GM21737 (cell line): ENCODE measurements around the gene RXFP1.
"Not testable (repeated sequence)": the region's sequence is repeated elsewhere in the genome, so short reads cannot be mapped to it uniquely, and the experiment has no call there.

Experiments
- ATAC-seq: cut with Tn5 transposase; IDR thresholded peaks from one replicate; pipeline ENCODE4 v1.9.1; 2021; ENCODE audit warnings: mild to moderate bottlenecking, moderate library complexity; ENCODE audit not compliant: unreplicated experiment

RXFP1 gene

DNA sequence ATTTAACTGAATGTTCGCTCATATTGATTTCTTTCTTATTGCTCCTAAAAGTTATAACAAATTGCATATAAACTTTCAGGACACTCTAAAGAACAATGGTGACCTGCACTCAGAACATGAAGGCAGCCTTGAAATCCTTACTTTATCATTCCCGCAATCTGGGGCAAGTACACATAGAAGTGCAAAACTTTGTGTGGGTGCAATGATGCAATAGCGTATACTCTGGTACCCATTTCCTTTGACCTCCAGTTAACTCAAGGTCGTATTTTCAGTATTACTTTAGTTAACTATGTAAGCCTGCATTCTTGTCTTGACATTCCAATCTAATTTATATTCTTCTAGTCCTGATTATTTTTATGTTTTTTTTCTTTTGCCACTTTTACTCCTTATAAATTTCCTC lies 85.3 kb downstream of the RXFP1 start:
- no peak for ATAC-seq

DNA sequence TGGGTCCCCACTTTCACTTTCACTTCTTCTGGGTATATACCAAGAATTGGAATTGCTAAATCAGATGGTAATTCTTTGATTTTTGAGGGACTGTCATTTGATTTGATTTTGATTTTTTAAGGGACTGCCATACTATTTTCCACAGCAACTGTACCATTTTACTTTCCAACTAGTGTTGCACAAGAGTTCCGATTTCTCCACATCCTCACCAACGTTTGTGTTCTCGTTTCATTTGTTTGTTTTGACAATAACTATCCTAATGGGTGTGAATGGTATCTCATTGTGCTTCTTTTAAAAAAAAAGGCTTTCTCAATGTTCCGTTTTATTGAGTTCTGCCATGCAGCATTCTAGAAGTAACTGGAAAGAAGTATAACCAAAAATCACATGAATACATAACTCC lies 87.4 kb downstream of the RXFP1 start:
- no peak for ATAC-seq

DNA sequence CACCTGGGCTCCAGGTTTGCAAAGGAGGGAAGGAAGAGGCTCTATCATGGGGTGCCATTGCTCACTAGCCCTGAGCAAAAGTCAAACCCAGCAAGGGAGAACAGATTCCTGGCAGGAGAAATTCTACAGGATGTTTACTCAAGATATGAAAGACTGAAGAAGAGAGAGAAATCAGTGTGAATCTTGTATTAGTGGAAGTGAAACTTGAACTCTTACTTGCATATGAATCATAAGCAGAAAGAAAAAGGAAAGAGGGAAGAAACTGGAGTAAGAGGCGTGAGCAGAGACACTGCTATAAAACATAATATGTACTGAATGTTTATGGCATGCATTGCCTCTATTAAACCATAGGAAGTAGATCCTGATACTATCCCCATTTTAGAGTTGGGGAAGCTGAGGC lies 89.1 kb downstream of the RXFP1 start:
- peak; percentile 80 for ATAC-seq

DNA sequence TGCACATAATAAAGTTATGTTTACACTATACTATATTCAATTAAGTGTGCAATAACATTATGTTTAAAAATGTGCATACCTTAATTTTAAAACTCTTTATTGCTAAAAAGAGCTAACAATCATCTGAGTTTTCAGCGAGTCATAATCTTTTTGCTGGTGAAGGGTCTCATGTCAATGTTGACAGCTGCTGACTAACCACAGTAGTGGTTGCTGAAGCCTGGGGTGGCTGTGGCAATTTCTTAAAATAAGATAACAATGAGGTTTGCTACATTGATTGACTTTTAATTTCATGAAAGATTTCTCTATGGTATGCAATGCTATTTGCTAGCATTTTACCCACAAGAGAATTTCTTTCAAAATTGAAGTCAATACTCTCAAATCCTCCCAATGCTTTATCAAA lies 91.4 kb downstream of the RXFP1 start:
- no peak for ATAC-seq

DNA sequence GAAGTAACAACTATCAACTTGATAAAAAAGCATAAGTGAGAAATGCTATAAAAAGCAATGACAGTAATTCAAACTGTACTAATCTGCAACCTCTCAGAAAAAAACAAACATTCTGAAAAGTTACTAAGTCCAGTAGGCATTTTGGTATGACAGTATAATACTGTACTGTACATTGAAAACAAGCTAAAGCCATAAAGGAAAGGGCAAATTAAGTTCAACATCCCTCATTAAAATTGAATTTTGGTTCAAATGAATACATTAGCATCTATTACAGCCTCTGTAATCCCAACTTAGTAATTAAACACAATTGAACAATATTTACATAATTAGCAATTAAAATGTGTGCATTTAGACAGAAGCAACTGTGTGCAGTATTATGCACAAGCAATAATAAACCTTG lies 96.3 kb downstream of the RXFP1 start:
- ATAC-seq = no peak

DNA sequence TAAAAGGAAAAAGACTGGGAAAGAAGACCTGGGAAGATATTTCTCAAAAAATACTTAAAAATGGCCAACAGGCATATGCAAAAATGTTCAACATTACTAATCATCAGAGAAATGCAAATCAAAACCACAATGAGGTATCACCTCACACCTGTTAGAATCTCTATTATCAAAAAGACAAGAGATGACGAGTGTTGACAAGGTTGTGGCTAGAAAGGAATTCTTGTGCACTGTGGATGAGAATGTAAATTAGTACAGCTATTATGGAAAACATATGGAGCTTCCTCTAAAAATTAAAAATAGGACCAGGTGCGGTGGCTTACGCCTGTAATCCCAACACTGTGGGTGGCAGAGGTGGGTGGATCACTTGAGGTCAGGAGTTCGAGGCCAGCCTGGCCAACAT lies 100.0 kb downstream of the RXFP1 start:
- no peak for ATAC-seq

DNA sequence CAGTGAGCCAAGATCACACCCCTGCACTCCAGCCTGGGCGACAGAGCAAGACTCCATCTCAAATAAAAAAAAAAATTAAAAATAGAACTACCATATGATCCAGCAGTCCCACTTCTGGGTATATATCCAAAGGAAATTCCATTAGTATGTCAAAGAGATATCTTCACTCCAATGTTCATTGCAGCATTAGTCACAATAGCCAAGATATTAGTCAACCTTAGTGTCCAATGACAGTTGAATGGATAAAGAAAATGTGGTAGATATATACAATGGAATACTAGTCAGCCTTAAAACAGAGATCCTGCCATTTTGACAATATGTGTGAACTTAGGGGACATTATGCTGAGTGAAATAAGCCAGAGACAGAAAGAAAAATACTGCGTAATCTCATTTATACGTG lies 100.6 kb downstream of the RXFP1 start:
- ATAC-seq = no peak

DNA sequence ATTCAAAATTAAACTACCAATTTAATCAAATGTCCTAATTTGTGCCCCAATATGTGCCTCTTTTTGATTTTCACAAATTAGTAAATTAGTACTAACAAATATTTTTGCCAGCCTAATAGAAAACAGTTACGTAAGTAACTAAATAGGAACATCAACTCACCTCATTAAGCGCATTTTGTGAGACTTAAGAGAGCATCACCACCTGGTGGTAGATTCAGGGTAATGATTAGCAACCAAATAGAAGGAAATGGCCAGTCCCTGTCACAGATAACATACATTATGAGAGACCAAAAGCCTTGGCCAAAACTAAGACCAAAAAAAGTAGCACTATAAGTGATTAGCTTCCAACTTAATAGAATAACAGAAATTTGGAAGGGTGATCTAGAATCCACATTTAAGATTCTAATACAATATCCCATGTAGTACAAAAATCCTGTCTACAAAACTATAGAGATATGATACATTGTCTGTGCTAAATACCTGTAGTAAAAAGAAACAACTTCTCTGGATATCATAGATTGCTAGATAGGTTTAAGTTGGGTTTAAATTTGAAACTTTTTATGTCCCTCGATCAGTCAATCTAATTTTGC lies 103.3 kb downstream of the RXFP1 start:
- peak; percentile 89 for ATAC-seq

DNA sequence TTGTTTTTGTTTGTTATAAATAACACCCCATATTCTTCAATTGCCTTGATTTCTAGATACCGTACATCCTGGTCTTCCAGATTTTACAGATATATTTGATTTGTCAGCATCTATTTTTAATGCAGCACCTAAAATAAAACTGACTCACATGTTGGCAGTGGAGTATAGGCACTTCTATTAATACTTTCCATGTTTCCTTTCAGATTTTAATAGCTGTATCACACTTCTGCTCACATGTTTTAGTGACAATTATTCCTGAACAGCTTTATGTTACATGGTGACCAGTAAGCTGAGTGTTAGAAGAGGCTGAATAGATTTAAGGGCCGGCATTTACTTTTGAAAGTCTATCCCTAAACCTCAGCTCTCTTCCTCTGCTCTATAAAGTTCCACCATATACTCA lies 103.9 kb downstream of the RXFP1 start:
- no peak for ATAC-seq

DNA sequence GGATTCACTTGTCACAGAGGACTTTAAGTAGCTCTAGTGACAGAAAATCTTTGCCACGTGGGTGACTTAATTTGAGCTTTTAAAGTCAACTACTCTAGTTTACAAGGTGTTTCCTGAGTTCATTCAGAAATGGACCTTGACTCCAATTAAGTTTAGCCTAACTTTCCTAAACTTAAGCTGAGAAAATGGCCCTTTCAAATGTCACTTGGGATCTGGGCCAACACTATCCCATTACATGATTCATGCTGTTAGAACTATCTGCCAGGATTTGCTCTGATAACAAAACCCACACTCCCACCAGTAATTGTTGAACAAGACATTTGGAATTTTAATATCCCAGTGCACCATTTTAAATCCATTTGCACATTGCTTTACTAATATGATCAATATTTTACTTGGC lies 109.2 kb downstream of the RXFP1 start:
- no peak for ATAC-seq

DNA sequence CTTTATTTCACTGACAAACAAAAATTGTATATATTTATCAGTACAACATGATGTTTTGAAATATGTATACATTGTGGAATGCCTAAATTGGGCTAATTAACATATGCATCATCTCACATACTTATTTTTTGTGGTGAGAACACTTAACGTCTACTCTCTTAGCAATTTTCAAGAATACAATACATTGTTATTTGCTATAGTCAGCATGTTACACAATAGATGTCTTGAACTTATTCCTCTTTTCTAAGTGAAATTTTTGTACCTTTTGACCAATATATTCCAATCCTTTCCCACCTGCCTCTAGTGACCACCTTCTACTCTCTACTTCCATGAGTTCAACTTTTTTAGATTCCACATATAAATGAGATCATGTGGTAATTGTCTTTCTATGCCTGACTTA lies 114.9 kb downstream of the RXFP1 start:
- ATAC-seq = no peak

DNA sequence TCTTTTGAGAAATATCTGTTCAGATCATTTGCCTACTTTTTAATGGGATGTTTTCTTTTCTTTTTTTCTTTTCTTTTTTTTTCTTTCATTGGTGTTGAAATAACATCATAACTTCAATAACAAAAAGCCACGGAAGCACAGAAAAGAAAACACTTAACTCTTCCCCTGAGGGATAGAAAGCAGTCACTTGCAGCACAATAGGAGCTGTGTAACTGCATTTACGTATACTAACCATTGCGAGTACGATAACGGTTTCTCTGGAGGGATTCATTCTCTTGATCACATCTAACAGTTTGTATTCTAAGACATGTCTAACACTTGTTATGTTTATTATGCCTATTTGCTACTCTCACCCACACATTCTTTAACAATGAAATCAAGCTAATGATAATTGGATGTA lies 122.7 kb downstream of the RXFP1 start:
- ATAC-seq = no peak

DNA sequence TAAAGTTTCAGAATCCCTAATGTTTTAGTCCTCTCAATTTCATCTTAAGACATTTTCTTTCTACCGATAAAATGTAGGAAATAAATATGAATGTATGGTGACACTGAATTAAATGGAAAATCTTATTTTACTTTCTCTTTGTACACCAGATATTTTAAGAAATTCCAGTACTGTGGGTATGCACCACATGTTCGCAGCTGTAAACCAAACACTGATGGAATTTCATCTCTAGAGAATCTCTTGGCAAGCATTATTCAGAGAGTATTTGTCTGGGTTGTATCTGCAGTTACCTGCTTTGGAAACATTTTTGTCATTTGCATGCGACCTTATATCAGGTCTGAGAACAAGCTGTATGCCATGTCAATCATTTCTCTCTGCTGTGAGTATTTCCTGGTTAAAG lies 123.1 kb downstream of the RXFP1 start:
- ATAC-seq = no peak

DNA sequence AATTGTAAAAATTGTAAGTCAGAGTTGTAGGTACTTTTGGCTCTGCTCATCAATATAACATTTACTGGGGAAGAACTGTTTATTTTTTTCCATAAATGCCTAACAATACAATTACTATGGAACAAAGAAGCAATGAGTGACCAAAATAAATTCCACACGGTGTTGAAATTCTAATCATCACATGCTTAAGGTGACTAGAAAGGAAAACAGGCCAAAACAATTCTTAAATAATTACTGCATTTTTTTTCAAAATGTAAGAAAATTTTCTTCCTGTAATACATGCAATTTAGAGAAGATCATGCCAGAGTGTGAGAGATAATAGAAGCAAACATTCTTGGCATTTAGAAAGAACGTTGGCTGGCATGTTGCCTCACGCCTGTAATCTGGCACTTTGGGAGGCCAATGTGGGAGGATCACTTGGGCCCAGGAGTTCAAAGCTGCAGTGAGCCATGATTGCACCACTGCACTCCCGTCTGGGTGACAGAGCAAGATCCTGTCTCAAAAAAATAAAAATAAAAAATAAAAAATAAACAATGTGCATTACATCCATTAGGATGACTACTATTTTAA lies 127.5 kb downstream of the RXFP1 start:
- no peak for ATAC-seq

DNA sequence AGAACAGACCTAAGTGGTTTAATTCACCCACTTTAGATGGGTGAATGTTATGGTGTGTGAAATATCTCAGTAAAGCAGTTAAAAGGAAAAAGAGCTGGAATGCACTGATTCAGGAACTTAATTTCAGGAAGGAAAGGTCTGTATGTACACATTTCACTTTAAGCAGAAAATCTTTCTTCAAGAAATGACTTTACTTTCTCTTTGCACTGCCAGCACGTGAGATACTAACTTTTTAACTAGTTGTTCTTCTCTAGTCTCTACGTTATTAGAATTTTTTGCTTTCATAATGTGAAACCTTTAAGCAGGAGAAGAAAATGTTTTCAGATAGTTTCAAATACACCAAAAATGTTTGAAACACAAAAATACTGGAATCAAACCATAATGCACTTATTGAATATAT lies 131.2 kb downstream of the RXFP1 start:
- ATAC-seq = no peak

DNA sequence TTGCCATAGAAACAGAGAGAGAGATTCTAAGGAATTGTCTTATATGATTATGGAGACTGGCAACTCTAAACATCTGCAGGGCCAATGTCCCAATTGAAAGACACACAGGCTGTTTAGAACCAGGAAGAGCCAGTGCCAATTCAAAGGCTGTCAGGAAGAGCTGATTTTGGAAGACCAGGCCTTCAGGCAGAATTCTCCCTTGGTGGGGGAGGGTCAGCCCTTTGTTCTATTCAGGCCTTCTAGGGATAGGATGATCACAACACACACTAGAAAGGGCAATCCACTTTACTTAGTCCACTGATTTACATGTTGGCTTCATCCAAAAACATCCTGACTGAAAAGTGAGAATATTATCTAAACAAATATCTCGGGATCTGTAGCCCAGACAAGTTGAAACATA lies 134.8 kb downstream of the RXFP1 start:
- ATAC-seq = no peak

DNA sequence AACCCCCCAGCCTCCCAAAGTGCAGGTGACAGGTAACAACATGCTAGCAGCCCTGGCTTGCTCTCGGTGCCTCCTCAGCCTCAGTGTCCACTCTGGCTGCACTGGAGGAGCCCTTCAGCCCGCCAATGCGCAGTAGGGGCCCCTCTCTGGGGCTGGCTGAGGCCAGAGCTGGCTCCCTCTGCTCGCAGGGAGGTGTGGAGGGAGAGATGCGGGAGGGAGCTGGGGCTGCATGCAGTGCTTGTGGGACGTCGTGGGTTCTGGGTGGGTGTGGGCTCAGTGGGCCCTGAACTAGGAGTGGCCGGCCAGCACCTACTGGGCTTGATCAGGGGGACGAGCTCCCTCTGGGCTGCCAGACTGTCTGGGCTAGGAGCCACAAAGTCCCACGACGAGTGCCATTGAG lies 135.6 kb downstream of the RXFP1 start:
- no peak for ATAC-seq

DNA sequence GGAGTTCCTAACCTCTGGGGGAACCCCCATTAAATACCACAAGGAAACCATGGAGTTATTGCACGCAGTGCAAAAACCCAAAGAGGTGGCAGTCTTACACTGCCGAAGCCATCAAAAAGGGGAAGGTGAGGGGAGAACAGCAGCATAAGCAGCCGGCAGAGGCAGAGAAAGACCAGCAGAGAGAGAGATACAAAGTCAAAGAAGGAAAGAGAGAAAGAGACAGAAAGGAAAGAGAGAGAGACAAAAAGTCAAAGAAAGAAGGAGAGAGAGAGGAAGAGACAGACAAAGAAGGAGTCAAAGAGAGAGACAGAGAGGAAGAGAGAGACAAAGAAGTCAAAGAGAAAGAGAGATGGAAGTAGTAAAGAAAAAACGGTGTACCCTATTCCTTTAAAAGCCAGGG lies 141.6 kb downstream of the RXFP1 start:
- ATAC-seq = not testable (repeated sequence)

DNA sequence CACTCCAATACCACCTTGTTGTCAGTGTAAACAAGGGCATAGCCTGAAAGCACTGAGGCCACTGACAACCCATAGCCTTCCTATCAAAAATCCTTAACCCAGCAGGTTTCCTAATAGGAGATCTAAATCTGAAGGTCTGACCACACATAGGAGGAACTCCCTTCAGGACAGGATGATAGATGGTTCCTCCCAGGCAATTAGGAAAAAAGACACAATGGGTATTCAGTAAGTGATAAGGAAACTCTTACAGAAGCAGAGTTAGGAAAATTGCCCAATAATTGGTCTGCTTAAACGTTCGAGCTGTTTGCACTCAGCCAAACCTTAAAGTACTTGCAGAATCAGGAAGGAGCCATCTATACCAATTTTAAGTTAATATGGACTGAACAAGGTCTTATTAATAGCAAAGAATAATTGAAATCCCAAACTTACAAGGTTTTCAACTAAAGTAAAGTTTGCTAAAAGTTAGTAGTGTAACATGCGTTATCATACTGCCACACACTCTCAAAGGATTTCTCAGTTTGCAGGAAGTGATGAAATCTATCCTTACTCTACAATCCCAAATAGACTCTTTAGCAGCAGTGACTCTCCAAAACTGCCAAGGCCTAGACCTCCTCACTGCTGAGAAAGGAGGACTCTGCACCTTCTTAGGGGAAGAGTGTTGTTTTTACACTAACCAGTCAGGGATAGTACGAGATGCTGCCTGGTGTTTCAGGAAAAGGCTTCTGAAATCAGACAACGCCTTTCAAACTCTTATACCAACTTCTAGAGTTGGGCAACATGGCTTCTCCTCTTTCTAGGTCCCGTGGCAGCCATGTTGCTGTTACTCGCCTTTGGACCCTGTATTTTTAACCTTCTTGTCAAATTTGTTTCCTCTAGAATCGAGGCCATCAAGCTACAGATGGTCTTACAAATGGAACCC lies 142.3 kb downstream of the RXFP1 start:
- not testable (repeated sequence) for ATAC-seq

DNA sequence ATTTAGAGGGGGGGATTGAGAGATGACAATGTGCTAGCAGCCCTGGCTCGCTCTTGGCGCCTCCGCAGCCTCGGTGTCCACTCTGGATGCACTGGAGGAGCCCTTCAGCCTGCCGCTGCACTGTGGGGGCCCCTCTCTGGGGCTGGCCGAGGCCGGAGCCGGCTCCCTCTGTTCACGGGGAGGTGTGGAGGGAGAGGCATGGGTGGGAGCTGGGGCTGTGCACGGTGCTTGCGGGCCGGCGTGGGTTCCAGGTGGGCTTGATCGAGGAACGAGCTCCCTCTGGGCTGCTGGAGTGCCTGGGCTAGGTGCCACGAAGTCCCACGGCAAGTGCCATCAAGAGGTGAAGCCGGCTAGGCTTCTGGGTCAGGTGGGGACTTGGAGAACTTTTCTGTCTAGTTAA lies 143.1 kb downstream of the RXFP1 start:
- no peak for ATAC-seq

DNA sequence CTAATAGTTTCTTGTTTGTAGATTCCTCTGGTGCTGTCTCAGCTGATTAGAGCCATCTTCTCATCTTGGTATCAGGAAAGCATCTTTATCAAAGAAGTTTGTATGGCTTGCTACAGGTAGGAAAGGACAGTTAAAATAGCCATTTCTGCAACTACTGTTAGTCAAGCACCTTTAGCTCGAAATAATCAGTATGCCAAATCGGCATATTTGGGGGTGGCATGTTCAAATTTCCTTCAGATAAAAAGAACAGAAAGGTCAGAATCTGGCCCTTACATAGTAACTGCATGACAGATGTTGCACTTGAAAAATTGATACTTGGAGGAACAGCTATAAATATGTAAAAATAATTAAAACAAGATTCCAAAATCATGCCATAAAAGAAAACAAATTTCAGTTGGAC lies 145.2 kb downstream of the RXFP1 start:
- no peak for ATAC-seq

DNA sequence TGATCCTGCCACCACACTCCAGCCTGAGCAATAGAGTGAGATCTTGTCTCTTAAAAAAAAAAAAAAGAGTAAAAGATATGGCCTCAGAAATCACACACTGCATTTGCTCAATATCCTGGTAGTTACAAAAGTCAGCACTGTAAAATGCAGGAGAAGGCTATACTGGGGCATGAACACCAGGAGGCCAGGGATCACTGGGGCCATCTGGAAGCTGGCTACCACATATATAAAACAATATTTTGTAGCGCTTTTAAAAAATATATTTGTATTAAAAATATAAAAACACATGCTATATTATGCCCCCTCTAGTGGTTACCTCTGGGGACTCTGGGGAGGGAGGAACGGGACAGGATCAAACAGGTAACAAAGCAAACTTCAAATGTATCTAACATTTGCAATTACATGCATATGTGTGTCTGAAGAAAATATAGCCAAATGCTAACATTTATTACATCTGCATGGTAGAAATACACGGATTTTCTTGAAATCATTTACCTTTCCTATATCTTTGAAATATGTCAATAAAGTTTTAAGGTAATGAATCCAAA lies 146.0 kb downstream of the RXFP1 start:
- no peak for ATAC-seq
